Subcutaneous adipose tissue (tissue), 4 donors: ENCODE measurements around the gene CMSS1. TPM values are rescaled to one million over a fixed set of nuclear protein-coding genes. Genes with fewer than 3 reads are reported as not detected.

Experiments used
- CTCF ChIP-seq: fragments of 450-650 bp; IDR thresholded peaks from one replicate; pipeline ENCODE4 v1.5.1; 2016; ENCODE audit warnings: low read depth, mild to moderate bottlenecking, control low read depth, antibody characterized with exemption, moderate library complexity
- total RNA-seq, 4 donors: library from RNA; depleted of rRNA; stranded (reverse); fragments of >200 nt; gene quantifications; one replicate each; pipeline ENCODE4 v1.1.0, GENCODE V29; 2016

The CMSS1 gene
- total RNA-seq, 4 donors from 2014 or later, result 9.9 to 32.1 (median 19.1) TPM

DNA sequence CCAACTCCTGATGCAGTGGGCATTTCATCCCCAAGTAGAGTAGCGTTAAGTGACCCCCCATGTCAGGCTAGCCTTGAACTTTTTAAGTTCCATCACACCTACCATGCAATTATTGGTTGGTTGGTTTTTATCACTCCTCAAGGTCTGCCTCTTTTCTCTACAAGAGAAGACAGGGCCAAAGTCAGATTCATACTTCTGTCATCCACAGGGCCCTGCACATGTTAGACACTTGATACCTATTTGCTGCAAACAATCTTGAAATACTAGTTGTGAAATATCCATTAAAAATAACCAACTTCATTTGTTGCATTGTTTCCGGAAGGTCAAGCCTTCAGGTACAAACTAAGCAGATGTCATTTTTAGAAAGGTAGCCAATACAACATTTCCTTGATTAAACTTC lies 1.2 kb downstream of the CMSS1 start:
- TF ChIP-seq CTCF, result no peak

DNA sequence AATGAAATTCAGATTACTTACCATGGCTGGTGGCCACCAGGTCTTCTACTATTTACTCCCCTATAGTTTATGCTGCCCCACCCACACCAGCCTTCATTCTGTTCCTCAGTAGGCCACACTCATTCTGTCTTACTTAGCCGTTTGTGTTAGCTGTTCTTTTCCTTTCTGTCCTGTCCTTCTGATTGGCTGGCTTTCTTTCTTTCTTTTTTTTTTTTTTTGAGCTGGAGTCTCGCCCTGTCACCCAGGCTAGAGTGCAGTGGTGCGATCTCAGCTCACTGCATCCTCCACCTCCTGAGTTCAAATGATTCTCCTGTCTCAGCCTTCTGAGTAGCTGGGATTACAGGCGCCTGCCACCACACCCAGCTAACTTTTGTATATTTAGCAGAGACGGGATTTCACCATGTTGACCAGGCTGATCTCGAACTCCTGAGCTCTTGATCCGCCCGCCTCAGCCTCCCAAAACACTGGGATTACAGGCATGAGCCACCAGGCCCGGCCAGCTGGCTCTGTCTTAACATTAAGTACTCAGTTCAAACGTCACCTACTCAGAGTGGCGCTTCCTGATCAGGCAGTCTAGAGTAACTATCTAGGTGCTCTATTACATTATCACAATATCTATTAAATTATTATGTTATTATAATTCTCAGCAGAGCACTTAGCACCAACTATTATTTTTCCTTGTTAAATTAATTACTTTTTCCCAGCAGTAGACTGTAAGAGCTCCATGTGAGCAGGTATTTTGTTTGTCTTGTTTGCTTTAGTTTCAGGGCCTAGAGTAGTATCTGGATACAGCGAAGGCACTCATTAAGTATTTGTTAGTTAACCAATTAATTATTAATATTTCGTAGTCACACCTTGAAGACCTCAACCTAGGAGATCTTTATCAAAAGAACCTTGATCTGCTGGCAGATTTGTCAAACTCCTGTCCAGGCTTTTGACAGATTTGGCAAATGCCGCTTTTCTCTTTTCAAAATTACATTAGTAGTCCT lies 6.4 kb downstream of the CMSS1 start:
- no peak for TF ChIP-seq CTCF

GRCh38 chr3:99825004-99825640 lies 7.5 kb downstream of the CMSS1 start:
- no peak for TF ChIP-seq CTCF

- TF ChIP-seq CTCF, result no peak
These were observed 12.2 kb downstream of the CMSS1 start for GRCh38 chr3:99829844-99830243.

DNA sequence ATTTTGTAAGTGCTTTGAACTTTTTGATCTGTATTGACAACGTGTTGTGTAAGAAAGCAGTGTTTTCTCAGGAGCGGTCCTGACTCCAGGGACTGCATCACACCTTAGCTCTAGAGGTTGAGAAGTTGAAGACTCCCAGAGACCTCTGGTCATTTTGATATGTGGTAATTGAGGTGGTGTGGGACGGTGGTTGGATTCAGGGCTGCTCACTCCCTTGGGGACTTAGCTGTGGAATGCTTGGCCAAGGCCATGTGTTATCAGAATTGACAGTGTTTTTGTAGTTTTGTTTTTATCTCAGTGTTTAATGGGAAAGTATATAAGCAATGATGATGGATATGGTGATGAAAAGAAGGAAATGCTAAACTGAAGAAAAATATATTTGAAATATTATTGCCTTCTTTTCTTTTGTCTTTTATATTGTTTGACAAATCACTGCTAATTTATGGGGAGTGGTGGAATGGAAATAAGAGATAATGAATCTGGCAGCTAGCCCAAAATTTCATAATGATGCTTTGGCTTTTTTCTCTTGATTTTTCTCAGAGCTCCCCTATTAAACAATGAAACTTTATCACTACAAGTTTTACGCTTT lies 16.0 kb downstream of the CMSS1 start:
- no peak for TF ChIP-seq CTCF

DNA sequence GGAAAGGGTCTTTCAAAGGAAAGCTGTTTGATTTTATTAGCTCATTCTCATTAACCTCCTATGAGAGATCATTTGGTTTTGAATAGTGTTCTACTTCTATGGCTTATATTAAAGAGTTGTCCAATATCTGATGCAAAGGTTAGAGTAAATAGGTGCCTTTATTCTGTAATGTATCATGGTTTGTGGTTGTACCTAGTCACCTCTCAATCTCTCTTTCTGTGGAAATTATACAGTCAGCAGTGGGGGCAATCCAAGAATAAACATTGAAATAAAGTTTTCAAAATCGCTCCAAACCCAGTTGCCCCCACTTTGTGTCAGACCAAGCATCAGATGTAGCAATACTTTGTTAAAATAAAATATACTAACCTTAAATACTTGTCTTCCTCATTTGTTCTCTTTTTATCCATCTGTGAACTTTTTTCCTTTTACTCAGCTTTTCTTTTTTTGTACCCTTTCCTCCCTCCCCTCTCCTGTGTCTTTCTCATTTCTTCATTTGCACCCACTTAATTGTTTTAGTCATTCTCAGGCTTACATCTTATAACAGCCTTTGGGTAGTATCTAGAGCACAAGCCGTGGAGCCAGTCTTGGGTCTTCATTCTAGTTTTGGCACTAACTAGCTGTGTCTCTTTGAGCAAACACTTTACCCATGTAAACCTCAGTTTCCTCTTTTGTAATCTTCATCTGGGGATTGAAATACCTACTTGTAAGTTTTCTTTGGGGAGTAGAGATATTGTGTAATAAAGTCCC lies 16.7 kb downstream of the CMSS1 start:
- no peak for TF ChIP-seq CTCF

DNA sequence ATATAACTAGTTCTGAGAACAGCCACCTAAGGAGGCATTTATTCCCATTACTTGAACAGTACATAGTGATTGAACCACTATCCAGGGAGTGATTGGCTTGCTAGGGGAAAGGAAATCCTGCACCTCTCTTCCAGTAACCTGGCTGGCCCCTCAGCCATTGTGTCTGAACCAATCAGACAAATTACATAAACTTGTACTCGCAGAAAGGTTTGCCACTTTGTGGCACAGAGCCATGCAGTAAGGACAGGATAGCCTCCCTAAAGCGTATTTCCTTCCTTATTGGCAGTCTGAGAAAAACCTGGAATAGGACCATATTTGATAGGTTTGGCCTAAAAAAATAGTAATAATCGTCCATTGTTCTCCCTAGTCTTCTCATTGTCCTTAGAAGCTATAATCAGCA lies 19.0 kb downstream of the CMSS1 start:
- no peak for TF ChIP-seq CTCF
